ENCODE results near the gene MAN2B2. TPM values are rescaled to one million over a fixed set of nuclear protein-coding genes. Genes with fewer than 3 reads are reported as not detected.

The MAN2B2 gene
- total and polyA plus RNA-seq, 9 of the 15 experiments (the other 6 are each of a cell fraction or from before 2014, with no cell fraction given): 0.21 to 8.8 (median 3.7) TPM

DNA sequence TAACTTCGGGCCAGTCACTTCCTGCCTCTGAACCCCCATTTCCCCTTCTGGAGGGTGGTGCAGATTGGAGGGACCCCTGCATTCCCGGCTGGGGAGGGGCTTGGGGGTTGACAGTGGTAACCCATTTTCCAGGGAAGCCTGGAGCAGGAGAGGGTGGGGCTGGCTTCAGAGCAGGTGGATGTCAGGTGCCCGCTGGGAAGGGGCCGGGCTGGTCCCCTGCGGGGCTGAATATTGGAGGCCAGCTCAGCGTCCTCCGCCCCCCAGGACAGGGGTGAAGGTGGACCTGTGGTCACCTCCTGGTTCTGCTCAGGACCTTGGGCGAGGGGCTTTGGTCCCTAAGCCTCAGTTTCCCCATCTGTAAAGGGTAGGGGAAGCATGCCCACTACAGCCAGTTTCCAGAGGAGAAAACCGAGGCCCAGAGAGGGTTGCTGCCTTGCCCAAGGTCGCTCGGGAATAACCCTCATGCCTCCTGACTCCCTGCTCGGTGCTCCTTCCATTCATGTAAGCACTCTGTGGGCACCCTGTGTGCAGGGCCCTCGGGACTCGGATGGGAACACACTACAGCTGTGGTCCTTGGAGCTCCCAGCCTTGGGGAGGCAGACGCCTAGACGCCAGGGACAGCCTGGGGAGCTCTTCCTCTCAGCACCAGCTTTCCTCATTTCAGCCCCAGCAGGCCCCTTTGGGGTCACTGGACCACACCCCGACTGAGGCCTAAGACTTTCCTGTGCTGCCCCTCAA is 683 bp downstream of the MAN2B2 start (continued):
- TF ChIP-seq, protein P1, sequence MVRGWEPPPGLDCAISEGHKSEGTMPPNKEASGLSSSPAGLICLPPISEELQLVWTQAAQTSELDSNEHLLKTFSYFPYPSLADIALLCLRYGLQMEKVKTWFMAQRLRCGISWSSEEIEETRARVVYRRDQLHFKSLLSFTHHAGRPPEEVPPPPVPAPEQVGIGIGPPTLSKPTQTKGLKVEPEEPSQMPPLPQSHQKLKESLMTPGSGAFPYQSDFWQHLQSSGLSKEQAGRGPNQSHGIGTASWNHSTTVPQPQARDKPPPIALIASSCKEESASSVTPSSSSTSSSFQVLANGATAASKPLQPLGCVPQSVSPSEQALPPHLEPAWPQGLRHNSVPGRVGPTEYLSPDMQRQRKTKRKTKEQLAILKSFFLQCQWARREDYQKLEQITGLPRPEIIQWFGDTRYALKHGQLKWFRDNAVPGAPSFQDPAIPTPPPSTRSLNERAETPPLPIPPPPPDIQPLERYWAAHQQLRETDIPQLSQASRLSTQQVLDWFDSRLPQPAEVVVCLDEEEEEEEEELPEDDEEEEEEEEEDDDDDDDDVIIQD (CRISPR knock-in tag; IDR thresholded peaks at IDR 0.05): no peak
- TF ChIP-seq GABPA (tag; conservative IDR thresholded peaks at IDR 0.05; ENCODE audit: low read depth) (peak; percentile 5; the same call in 1 of the 2 replicates), ZC3H11A (IDR thresholded peaks at IDR 0.05; ENCODE audit: low read depth, low read length) (no peak), ZBTB17 (CRISPR knock-in tag; IDR thresholded peaks at IDR 0.05) (no peak), C11orf30 (IDR thresholded peaks at IDR 0.05; ENCODE audit: low read depth) (no peak), DNMT1 (IDR thresholded peaks at IDR 0.05) (no peak), FOXJ3 (CRISPR knock-in tag; IDR thresholded peaks at IDR 0.05) (no peak), EP400 (IDR thresholded peaks at IDR 0.05) (no peak), SPI1 (IDR thresholded peaks at IDR 0.05; ENCODE audit: borderline replicate concordance, low read depth, low read length) (0 out of 2 replicates have a peak, but pooled peaks have one; percentile 10)
- TF ChIP-seq, protein P2, sequence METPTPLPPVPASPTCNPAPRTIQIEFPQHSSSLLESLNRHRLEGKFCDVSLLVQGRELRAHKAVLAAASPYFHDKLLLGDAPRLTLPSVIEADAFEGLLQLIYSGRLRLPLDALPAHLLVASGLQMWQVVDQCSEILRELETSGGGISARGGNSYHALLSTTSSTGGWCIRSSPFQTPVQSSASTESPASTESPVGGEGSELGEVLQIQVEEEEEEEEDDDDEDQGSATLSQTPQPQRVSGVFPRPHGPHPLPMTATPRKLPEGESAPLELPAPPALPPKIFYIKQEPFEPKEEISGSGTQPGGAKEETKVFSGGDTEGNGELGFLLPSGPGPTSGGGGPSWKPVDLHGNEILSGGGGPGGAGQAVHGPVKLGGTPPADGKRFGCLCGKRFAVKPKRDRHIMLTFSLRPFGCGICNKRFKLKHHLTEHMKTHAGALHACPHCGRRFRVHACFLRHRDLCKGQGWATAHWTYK (CRISPR knock-in tag; IDR thresholded peaks at IDR 0.05): no peak
- TF ChIP-seq, protein P3, sequence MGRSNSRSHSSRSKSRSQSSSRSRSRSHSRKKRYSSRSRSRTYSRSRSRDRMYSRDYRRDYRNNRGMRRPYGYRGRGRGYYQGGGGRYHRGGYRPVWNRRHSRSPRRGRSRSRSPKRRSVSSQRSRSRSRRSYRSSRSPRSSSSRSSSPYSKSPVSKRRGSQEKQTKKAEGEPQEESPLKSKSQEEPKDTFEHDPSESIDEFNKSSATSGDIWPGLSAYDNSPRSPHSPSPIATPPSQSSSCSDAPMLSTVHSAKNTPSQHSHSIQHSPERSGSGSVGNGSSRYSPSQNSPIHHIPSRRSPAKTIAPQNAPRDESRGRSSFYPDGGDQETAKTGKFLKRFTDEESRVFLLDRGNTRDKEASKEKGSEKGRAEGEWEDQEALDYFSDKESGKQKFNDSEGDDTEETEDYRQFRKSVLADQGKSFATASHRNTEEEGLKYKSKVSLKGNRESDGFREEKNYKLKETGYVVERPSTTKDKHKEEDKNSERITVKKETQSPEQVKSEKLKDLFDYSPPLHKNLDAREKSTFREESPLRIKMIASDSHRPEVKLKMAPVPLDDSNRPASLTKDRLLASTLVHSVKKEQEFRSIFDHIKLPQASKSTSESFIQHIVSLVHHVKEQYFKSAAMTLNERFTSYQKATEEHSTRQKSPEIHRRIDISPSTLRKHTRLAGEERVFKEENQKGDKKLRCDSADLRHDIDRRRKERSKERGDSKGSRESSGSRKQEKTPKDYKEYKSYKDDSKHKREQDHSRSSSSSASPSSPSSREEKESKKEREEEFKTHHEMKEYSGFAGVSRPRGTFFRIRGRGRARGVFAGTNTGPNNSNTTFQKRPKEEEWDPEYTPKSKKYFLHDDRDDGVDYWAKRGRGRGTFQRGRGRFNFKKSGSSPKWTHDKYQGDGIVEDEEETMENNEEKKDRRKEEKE (IDR thresholded peaks at IDR 0.05; ENCODE audit: borderline replicate concordance in 1 of 2, control insufficient read depth in 1 of 2, low read depth in 2 of 2, low read length in 1 of 2): no peak
- TF ChIP-seq, protein P4, sequence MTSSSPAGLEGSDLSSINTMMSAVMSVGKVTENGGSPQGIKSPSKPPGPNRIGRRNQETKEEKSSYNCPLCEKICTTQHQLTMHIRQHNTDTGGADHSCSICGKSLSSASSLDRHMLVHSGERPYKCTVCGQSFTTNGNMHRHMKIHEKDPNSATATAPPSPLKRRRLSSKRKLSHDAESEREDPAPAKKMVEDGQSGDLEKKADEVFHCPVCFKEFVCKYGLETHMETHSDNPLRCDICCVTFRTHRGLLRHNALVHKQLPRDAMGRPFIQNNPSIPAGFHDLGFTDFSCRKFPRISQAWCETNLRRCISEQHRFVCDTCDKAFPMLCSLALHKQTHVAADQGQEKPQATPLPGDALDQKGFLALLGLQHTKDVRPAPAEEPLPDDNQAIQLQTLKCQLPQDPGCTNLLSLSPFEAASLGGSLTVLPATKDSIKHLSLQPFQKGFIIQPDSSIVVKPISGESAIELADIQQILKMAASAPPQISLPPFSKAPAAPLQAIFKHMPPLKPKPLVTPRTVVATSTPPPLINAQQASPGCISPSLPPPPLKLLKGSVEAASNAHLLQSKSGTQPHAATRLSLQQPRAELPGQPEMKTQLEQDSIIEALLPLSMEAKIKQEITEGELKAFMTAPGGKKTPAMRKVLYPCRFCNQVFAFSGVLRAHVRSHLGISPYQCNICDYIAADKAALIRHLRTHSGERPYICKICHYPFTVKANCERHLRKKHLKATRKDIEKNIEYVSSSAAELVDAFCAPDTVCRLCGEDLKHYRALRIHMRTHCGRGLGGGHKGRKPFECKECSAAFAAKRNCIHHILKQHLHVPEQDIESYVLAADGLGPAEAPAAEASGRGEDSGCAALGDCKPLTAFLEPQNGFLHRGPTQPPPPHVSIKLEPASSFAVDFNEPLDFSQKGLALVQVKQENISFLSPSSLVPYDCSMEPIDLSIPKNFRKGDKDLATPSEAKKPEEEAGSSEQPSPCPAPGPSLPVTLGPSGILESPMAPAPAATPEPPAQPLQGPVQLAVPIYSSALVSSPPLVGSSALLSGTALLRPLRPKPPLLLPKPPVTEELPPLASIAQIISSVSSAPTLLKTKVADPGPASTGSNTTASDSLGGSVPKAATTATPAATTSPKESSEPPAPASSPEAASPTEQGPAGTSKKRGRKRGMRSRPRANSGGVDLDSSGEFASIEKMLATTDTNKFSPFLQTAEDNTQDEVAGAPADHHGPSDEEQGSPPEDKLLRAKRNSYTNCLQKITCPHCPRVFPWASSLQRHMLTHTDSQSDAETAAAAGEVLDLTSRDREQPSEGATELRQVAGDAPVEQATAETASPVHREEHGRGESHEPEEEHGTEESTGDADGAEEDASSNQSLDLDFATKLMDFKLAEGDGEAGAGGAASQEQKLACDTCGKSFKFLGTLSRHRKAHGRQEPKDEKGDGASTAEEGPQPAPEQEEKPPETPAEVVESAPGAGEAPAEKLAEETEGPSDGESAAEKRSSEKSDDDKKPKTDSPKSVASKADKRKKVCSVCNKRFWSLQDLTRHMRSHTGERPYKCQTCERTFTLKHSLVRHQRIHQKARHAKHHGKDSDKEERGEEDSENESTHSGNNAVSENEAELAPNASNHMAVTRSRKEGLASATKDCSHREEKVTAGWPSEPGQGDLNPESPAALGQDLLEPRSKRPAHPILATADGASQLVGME (CRISPR knock-in tag; IDR thresholded peaks at IDR 0.05): 0 out of 2 replicates have a peak, but pooled peaks have one; percentile 4

Data from K562 (cell line).